Suprapubic skin (tissue), 4 donors: ENCODE data around the gene SLC22A25.

Source experiments
- CTCF ChIP-seq, 2 donors: fragments of 200-600 bp in 1 of 2; fragments of 450-650 bp in 1 of 2; sonication (generic) in 1 of 2; IDR thresholded peaks; one replicate each; pipeline ENCODE4 v1.5.1; 2016 to 2019; ENCODE audit warnings: antibody characterized with exemption in 2 of 2, mild to moderate bottlenecking in 1 of 2, moderate library complexity in 1 of 2
- EP300 ChIP-seq: sonication (generic); formaldehyde crosslinking; IDR thresholded peaks from one replicate; pipeline ENCODE4 v1.6.1; 2017; ENCODE audit warnings: antibody characterized with exemption
- POLR2A ChIP-seq, 2 donors: fragments of 450-650 bp; IDR thresholded peaks; one replicate each; pipeline ENCODE4 v1.6.1; 2017; ENCODE audit warnings: antibody characterized with exemption in 2 of 2, mild to moderate bottlenecking in 2 of 2, moderate library complexity in 2 of 2
- POLR2AphosphoS5 ChIP-seq, 3 donors: sonication (generic); formaldehyde crosslinking; IDR thresholded peaks; one replicate each; pipeline ENCODE4 v1.6.1; 2017; ENCODE audit warnings: antibody characterized with exemption in 3 of 3

- TF ChIP-seq CTCF (IDR thresholded peaks at IDR 0.05): no peak
- TF ChIP-seq POLR2A (IDR thresholded peaks at IDR 0.05): no peak
- TF ChIP-seq POLR2AphosphoS5 (IDR thresholded peaks at IDR 0.05): no peak
- TF ChIP-seq EP300: no peak
These were observed 1.5 kb upstream of the SLC22A25 start for GRCh38 chr11:63244862-63245261.
